ENCODE results near the gene IFFO2. TPM values are rescaled to one million over a fixed set of nuclear protein-coding genes. Genes with fewer than 3 reads are reported as not detected.

IFFO2 gene
- total and polyA plus RNA-seq, 2 of the 13 experiments (the other 11 are each of a cell fraction or from before 2014, with no cell fraction given) = 7.3 to 16.7 TPM

DNA sequence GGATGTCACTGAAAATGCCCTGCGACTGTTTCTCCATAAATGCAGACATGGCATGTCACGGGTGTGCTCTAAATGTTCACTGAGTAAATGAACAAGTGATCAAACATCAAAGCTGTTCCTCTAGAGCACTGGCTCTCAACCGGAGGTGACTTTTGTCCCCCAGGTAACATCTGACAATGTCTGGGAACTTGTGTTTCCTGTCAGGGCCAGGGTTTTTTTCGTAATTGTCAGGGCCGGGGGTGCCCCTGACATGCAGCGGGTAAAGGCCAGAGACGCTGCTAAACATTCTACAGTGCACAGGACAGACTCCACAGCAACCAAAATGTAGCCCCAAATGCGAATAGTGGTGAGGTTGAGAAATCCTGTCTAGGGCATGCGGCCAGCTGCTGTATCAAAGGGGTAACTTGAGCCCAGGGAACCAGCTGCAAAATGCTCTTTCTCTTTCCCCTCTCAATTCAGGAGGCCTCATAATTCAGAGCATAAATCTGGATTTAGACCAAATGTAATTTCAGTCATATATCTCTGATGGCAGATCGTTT, 56.1 kb downstream of the IFFO2 start (continued):
- TF ChIP-seq, protein P1, sequence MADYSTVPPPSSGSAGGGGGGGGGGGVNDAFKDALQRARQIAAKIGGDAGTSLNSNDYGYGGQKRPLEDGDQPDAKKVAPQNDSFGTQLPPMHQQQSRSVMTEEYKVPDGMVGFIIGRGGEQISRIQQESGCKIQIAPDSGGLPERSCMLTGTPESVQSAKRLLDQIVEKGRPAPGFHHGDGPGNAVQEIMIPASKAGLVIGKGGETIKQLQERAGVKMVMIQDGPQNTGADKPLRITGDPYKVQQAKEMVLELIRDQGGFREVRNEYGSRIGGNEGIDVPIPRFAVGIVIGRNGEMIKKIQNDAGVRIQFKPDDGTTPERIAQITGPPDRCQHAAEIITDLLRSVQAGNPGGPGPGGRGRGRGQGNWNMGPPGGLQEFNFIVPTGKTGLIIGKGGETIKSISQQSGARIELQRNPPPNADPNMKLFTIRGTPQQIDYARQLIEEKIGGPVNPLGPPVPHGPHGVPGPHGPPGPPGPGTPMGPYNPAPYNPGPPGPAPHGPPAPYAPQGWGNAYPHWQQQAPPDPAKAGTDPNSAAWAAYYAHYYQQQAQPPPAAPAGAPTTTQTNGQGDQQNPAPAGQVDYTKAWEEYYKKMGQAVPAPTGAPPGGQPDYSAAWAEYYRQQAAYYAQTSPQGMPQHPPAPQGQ (CRISPR knock-in tag; IDR thresholded peaks at IDR 0.05; ENCODE audit: borderline replicate concordance) = no peak
- no peak; the same call in 1 of the 2 replicates for TF ChIP-seq ZBTB8A (CRISPR knock-in tag; IDR thresholded peaks at IDR 0.05; ENCODE audit: borderline replicate concordance, low read depth)
- TF ChIP-seq ATAD3A (CRISPR knock-in tag; IDR thresholded peaks at IDR 0.05) = no peak
- no peak for TF ChIP-seq SRF (IDR thresholded peaks at IDR 0.05; ENCODE audit: low read depth, low read length)
- TF ChIP-seq, protein P2, sequence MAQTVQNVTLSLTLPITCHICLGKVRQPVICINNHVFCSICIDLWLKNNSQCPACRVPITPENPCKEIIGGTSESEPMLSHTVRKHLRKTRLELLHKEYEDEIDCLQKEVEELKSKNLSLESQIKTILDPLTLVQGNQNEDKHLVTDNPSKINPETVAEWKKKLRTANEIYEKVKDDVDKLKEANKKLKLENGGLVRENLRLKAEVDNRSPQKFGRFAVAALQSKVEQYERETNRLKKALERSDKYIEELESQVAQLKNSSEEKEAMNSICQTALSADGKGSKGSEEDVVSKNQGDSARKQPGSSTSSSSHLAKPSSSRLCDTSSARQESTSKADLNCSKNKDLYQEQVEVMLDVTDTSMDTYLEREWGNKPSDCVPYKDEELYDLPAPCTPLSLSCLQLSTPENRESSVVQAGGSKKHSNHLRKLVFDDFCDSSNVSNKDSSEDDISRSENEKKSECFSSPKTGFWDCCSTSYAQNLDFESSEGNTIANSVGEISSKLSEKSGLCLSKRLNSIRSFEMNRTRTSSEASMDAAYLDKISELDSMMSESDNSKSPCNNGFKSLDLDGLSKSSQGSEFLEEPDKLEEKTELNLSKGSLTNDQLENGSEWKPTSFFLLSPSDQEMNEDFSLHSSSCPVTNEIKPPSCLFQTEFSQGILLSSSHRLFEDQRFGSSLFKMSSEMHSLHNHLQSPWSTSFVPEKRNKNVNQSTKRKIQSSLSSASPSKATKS (CRISPR knock-in tag; IDR thresholded peaks at IDR 0.05) = no peak
- 0 out of 2 replicates have a peak, but pooled peaks have one; percentile 14 for TF ChIP-seq ZMYM4 (CRISPR knock-in tag; IDR thresholded peaks at IDR 0.05)
- TF ChIP-seq PPARG (CRISPR knock-in tag; conservative IDR thresholded peaks at IDR 0.05) = peak; percentile 95
- no peak for TF ChIP-seq ISX (CRISPR knock-in tag; conservative IDR thresholded peaks at IDR 0.05)
- TF ChIP-seq, protein P3, sequence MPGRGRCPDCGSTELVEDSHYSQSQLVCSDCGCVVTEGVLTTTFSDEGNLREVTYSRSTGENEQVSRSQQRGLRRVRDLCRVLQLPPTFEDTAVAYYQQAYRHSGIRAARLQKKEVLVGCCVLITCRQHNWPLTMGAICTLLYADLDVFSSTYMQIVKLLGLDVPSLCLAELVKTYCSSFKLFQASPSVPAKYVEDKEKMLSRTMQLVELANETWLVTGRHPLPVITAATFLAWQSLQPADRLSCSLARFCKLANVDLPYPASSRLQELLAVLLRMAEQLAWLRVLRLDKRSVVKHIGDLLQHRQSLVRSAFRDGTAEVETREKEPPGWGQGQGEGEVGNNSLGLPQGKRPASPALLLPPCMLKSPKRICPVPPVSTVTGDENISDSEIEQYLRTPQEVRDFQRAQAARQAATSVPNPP (CRISPR knock-in tag; IDR thresholded peaks at IDR 0.05) = no peak
- peak; percentile 76; the same call in 1 of the 2 replicates for TF ChIP-seq HOXA5 (CRISPR knock-in tag; IDR thresholded peaks at IDR 0.05)
- TF ChIP-seq, protein P4, sequence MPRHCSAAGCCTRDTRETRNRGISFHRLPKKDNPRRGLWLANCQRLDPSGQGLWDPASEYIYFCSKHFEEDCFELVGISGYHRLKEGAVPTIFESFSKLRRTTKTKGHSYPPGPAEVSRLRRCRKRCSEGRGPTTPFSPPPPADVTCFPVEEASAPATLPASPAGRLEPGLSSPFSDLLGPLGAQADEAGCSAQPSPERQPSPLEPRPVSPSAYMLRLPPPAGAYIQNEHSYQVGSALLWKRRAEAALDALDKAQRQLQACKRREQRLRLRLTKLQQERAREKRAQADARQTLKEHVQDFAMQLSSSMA (CRISPR knock-in tag; IDR thresholded peaks at IDR 0.05) = no peak
- peak; percentile 85 for TF ChIP-seq HDAC1 (CRISPR knock-in tag; IDR thresholded peaks at IDR 0.05)
- TF ChIP-seq ZNF263 (CRISPR knock-in tag; IDR thresholded peaks at IDR 0.05) = no peak; the same call in 1 of the 2 replicates
- TF ChIP-seq NFE2L2 (IDR thresholded peaks at IDR 0.05; ENCODE audit: low read length) = no peak
- TF ChIP-seq RFXAP (CRISPR knock-in tag; IDR thresholded peaks at IDR 0.05; ENCODE audit: borderline replicate concordance) = 0 out of 2 replicates have a peak, but pooled peaks have one; percentile 25
- no peak for TF ChIP-seq PHB2 (IDR thresholded peaks at IDR 0.05; ENCODE audit: partially characterized antibody)
- TF ChIP-seq ATF7 (IDR thresholded peaks at IDR 0.05) = no peak
- TF ChIP-seq ATF7 (CRISPR knock-in tag; IDR thresholded peaks at IDR 0.05) = 0 out of 2 replicates have a peak, but pooled peaks have one; percentile 42
- peak; percentile 84; the same call in 1 of the 2 replicates for TF ChIP-seq ZNF558 (CRISPR knock-in tag; IDR thresholded peaks at IDR 0.05; ENCODE audit: borderline replicate concordance)
- peak; percentile 86 for TF ChIP-seq ZNF652 (CRISPR knock-in tag; IDR thresholded peaks at IDR 0.05; ENCODE audit: borderline replicate concordance, low read depth)
- no peak for TF ChIP-seq JUNB (CRISPR knock-in tag; IDR thresholded peaks at IDR 0.05; ENCODE audit: borderline replicate concordance)
- TF ChIP-seq, protein P5, sequence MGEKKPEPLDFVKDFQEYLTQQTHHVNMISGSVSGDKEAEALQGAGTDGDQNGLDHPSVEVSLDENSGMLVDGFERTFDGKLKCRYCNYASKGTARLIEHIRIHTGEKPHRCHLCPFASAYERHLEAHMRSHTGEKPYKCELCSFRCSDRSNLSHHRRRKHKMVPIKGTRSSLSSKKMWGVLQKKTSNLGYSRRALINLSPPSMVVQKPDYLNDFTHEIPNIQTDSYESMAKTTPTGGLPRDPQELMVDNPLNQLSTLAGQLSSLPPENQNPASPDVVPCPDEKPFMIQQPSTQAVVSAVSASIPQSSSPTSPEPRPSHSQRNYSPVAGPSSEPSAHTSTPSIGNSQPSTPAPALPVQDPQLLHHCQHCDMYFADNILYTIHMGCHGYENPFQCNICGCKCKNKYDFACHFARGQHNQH (CRISPR knock-in tag; IDR thresholded peaks at IDR 0.05) = peak; percentile 96
- no peak for TF ChIP-seq ARID2 (CRISPR knock-in tag; IDR thresholded peaks at IDR 0.05; ENCODE audit: borderline replicate concordance)
- no peak for TF ChIP-seq TAF15 (IDR thresholded peaks at IDR 0.05; ENCODE audit: low read depth, low read length, poor library complexity, severe bottlenecking)
